Right lobe of liver (tissue), 6 donors: ENCODE results near the gene CAV3. TPM values are rescaled to one million over a fixed set of nuclear protein-coding genes. Genes with fewer than 3 reads are reported as not detected.
A peak's percentile ranks its signal among the peaks of the same experiment; 100 is the strongest.
"Not testable (repeated sequence)": the region's sequence is repeated elsewhere in the genome, so short reads cannot be mapped to it uniquely, and the experiment has no call there.

Experiments
- ATAC-seq, 4 donors: fragments of 200-7000 bp; cut with Tn5 transposase; one replicate each; pipeline ENCODE4 v1.9.1; 2020; ENCODE audit warnings: mild to moderate bottlenecking in 4 of 4, moderate library complexity in 4 of 4
- DNase-seq, 3 donors: peaks; one replicate each; pipeline ENCODE4 v3.0.0-alpha.2; 2020
- H3K27ac ChIP-seq, 3 donors: fragments of 200-600 bp; one replicate each; pipeline ENCODE4 v1.8.0; 2022
- H3K27me3 ChIP-seq, 2 donors: fragments of 200-600 bp; one replicate each; pipeline ENCODE4 v1.8.0; 2022
- H3K36me3 ChIP-seq, 4 donors: fragments of 200-600 bp; sonication (generic) in 1 of 4; one replicate each; pipeline versions ENCODE4 v1.5.1 to v1.8.0; 2017 to 2022; ENCODE audit warnings: control low read depth in 1 of 4
- H3K4me1 ChIP-seq, 4 donors: fragments of 200-600 bp; sonication (generic) in 1 of 4; one replicate each; pipeline versions ENCODE4 v1.5.1 to v1.8.0; 2017 to 2022; ENCODE audit warnings: control low read depth in 1 of 4
- H3K4me3 ChIP-seq, 3 donors: fragments of 200-600 bp; one replicate each; pipeline ENCODE4 v1.8.0; 2022
- H3K9me3 ChIP-seq, 4 donors: fragments of 200-600 bp; sonication (generic) in 1 of 4; one replicate each; pipeline versions ENCODE4 v1.5.1 to v1.8.0; 2017 to 2022; ENCODE audit warnings: control low read depth in 1 of 4
- CTCF ChIP-seq, 4 donors: fragments of 200-600 bp in 3 of 4; fragments of 450-650 bp in 1 of 4; IDR thresholded peaks; one replicate each; pipeline versions ENCODE4 v1.5.1 to v1.8.0; 2016 to 2022; ENCODE audit warnings: antibody characterized with exemption in 4 of 4, mild to moderate bottlenecking in 2 of 4
- POLR2A ChIP-seq: fragments of 450-650 bp; IDR thresholded peaks from one replicate; pipeline ENCODE4 v1.6.1; 2017; ENCODE audit warnings: antibody characterized with exemption, mild to moderate bottlenecking
- WGBS: methylation state at CpG from one replicate; pipeline ENCODE4 v1.1.6; 2018; ENCODE audit warnings: low coverage, low lambda C conversion rate; ENCODE audit not compliant: insufficient coverage; ENCODE audit errors: missing lambda C conversion rate; 5-methylcytosine and 5-hydroxymethylcytosine counted together
- intact Hi-C, 2 donors: fragments of 100-400 bp; cut with DNase I; formaldehyde crosslinking; loops; one replicate each; pipeline versions ENCODE4 v1.11.2 to v1.14.1; 2022
- total RNA-seq, 6 experiments: library from RNA; depleted of rRNA in 2 of 6; stranded (reverse); fragments of >200 nt in 2 of 6; fragmentation: NEBNext Ultra II Directional in 3 of 6; extraction: Animal tissue kit (Norgen Biotek cat#: 25700) in 3 of 6; gene quantifications; one replicate each; pipeline versions ENCODE4 v1.1.0 to v1.2.4, GENCODE V29; 2016 to 2023
- donor health status: DM: no; HTN: yes; CAD: no.
- donor health status: DM: no; HTN: no; CAD: no.
- donor health status: DM: no; HTN: no; CAD: no.
- donor health status: DM: no; HTN: yes; CAD: no.
- donor health status: DM: no; HTN: yes; CAD: no.

Gene CAV3
- total RNA-seq, 6 experiments from 2014 or later: not detected

GRCh38 chr3:8713901-8714759 is 19.5 kb upstream of the CAV3 start:
- Histone ChIP-seq H3K9me3 (no peaks in the 10 kb centered on the region), H3K27ac (no peak overlapping the region), H3K36me3 (no peaks in the 10 kb centered on the region), H3K27me3 (no peaks in the 10 kb centered on the region), H3K4me1 (no peaks in the 10 kb centered on the region), H3K4me3 (no peak overlapping the region)
- TF ChIP-seq POLR2A: no peak
- TF ChIP-seq CTCF (IDR thresholded peaks at IDR 0.05): no peak
- intact Hi-C loops: no loop called here
- 70% methylated on average over 9 of the region's 14 CpGs for WGBS
- ATAC-seq: peak in 1 of 4 donors; percentile 31
- no peak for DNase-seq

- H3K36me3 ChIP-seq, H3K27ac ChIP-seq, H3K4me3 ChIP-seq, H3K27me3 ChIP-seq, intact Hi-C loops, H3K4me1 ChIP-seq, ATAC-seq, DNase-seq, H3K9me3 ChIP-seq: not testable (repeated sequence)
- 84% methylated on average over 5 of the region's 12 CpGs for WGBS
These were observed 17.8 kb upstream of the CAV3 start for GRCh38 chr3:8715757-8716156.

- TF ChIP-seq CTCF (IDR thresholded peaks at IDR 0.05) (no peak), POLR2A (no peak)
- DNase-seq (no peak), ATAC-seq (no peak)
- H3K4me1 ChIP-seq: no peaks in the 10 kb centered on the region
- no peak overlapping the region for H3K4me3 ChIP-seq
- intact Hi-C loops: no loop called here
- WGBS: 60% methylated on average over 5 of the region's 5 CpGs
- H3K36me3 ChIP-seq: no peaks in the 10 kb centered on the region
- H3K27me3 ChIP-seq: no peaks in the 10 kb centered on the region
- peaks cover 0 to 2% (median 0%) of the 10 kb centered on the region in 4 donors for H3K9me3 ChIP-seq
- H3K27ac ChIP-seq: no peak overlapping the region
These were observed 10.8 kb upstream of the CAV3 start for GRCh38 chr3:8722808-8723207.

GRCh38 chr3:8723612-8724011 is 10.0 kb upstream of the CAV3 start:
- peaks cover 0 to 2% (median 0%) of the 10 kb centered on the region in 4 donors for H3K9me3 ChIP-seq
- WGBS: 44% methylated on average over 3 of the region's 3 CpGs
- H3K4me1 ChIP-seq: no peaks in the 10 kb centered on the region
- H3K4me3 ChIP-seq: no peak overlapping the region
- ATAC-seq (no peak), DNase-seq (no peak)
- intact Hi-C loops: no loop called here
- no peak overlapping the region for H3K27ac ChIP-seq
- H3K36me3 ChIP-seq: no peaks in the 10 kb centered on the region
- no peaks in the 10 kb centered on the region for H3K27me3 ChIP-seq
- no peak for TF ChIP-seq POLR2A
- no peak for TF ChIP-seq CTCF (IDR thresholded peaks at IDR 0.05)

GRCh38 chr3:8724108-8724752 is 9.4 kb upstream of the CAV3 start:
- 60% methylated on average over 3 of the region's 3 CpGs for WGBS
- no peak for ATAC-seq
- intact Hi-C loops: no loop called here
- TF ChIP-seq CTCF (IDR thresholded peaks at IDR 0.05) (no peak), POLR2A (no peak)
- Histone ChIP-seq H3K4me3 (no peak overlapping the region), H3K36me3 (no peaks in the 10 kb centered on the region), H3K9me3 (peaks cover 0 to 2% (median 0%) of the 10 kb centered on the region in 4 donors), H3K27me3 (no peaks in the 10 kb centered on the region), H3K27ac (no peak overlapping the region), H3K4me1 (no peaks in the 10 kb centered on the region)
- DNase-seq: no peak
